NB4 (cell line): Measurements from ENCODE around the gene ZNHIT3.

ENCODE experiments used
- DNase-seq: peaks from one replicate; pipeline ENCODE4 v3.0.0; 2010; ENCODE audit warnings: low read depth
- H3K4me3 ChIP-seq: one replicate; pipeline ENCODE4 v1.5.1; 2011; ENCODE audit warnings: mild to moderate bottlenecking, low read depth, low read length, moderate library complexity
- CTCF ChIP-seq: IDR thresholded peaks from one replicate; pipeline ENCODE4 v1.5.1; 2012; ENCODE audit warnings: low read depth, low read length
- MAX ChIP-seq: IDR thresholded peaks from 2 replicates; pipeline ENCODE4 v1.6.1; 2011; ENCODE audit warnings: low read depth, low read length
- MYC ChIP-seq: IDR thresholded peaks from 2 replicates; pipeline ENCODE4 v1.6.1; 2011; ENCODE audit warnings: low read depth, low read length
- POLR2A ChIP-seq: IDR thresholded peaks from 2 replicates; pipeline ENCODE4 v1.6.1; 2011; ENCODE audit warnings: mild to moderate bottlenecking; ENCODE audit not compliant: insufficient read length; ENCODE audit errors: extremely low read depth

Gene ZNHIT3

GRCh38 chr17:36509272-36509985 lies 22.9 kb downstream of the ZNHIT3 start:
- no peak overlapping the region for H3K4me3 ChIP-seq
- DNase-seq: no peak
- TF ChIP-seq CTCF (no peak), MYC (no peak), POLR2A (no peak), MAX (no peak)

- TF ChIP-seq MYC (no peak), POLR2A (no peak), MAX (no peak), CTCF (no peak)
- DNase-seq: no peak
- H3K4me3 ChIP-seq: no peak overlapping the region
Observed at GRCh38 chr17:36510636-36511035, 24.2 kb downstream of the ZNHIT3 start.

GRCh38 chr17:36511216-36511615 lies 24.7 kb downstream of the ZNHIT3 start:
- H3K4me3 ChIP-seq: no peak overlapping the region
- DNase-seq: no peak
- TF ChIP-seq MAX (no peak), CTCF (no peak), POLR2A (no peak), MYC (no peak)

- no peak overlapping the region for H3K4me3 ChIP-seq
- DNase-seq: no peak
- TF ChIP-seq MAX (no peak), MYC (no peak), POLR2A (no peak), CTCF (no peak)
Observed at GRCh38 chr17:36512641-36513040, 26.2 kb downstream of the ZNHIT3 start.

- H3K4me3 ChIP-seq: no peak overlapping the region
- TF ChIP-seq MYC (no peak), MAX (no peak), POLR2A (no peak), CTCF (no peak)
- DNase-seq: no peak
Observed at GRCh38 chr17:36514856-36515255, 28.4 kb downstream of the ZNHIT3 start.
